GM10248 (cell line): Measurements from ENCODE around the gene ENOX2.

ENCODE experiments used
- CTCF ChIA-PET: fragments of 300-600 bp; sonication (Branson Sonifier 250); formaldehyde crosslinking; extraction: SDS; loops from one replicate; lab custom pipeline; 2021; ENCODE audit warnings: antibody characterized with exemption; lab: Yijun Ruan, JAX
- POLR2A ChIA-PET: fragments of 350-650 bp; sonication (Branson Sonifier 250); formaldehyde crosslinking; extraction: SDS; loops from one replicate; lab custom pipeline; 2020; ENCODE audit warnings: antibody characterized with exemption; lab: Yijun Ruan, JAX
- DNase-seq: peaks from one replicate; pipeline ENCODE4 v3.0.0; 2012; ENCODE audit errors: extremely low spot score
- TF ChIP-seq, protein P1 (sequence below): IDR thresholded peaks from 2 replicates; pipeline ENCODE4 v1.5.1; 2012; ENCODE audit warnings: mild to moderate bottlenecking, low read depth; ENCODE audit errors: extremely low read depth, missing control alignments, control extremely low read depth

The ENOX2 gene

DNA sequence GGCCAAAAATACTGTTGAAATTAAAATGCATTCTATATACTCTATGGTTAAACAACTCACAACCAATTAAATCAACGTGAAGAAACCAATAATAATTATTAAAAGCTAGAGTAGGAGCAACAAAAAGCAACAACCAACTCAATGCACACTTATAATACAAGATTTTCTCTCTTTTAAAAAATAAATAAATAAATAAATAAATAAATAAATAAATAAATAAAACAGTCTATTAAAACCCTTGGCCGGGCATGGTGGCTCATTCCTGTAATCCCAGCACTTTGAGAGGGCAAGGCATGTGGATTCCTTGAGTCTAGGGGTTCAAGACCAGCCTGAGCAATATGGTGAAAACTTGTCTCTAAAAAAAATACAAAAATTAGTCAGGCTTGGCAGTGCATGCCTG lies 62.7 kb downstream of the ENOX2 start:
- no peak for DNase-seq
- ChIA-PET POLR2A (no interaction called here), CTCF (no interaction called here)
- TF ChIP-seq, protein P1, sequence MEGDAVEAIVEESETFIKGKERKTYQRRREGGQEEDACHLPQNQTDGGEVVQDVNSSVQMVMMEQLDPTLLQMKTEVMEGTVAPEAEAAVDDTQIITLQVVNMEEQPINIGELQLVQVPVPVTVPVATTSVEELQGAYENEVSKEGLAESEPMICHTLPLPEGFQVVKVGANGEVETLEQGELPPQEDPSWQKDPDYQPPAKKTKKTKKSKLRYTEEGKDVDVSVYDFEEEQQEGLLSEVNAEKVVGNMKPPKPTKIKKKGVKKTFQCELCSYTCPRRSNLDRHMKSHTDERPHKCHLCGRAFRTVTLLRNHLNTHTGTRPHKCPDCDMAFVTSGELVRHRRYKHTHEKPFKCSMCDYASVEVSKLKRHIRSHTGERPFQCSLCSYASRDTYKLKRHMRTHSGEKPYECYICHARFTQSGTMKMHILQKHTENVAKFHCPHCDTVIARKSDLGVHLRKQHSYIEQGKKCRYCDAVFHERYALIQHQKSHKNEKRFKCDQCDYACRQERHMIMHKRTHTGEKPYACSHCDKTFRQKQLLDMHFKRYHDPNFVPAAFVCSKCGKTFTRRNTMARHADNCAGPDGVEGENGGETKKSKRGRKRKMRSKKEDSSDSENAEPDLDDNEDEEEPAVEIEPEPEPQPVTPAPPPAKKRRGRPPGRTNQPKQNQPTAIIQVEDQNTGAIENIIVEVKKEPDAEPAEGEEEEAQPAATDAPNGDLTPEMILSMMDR: no peak

DNA sequence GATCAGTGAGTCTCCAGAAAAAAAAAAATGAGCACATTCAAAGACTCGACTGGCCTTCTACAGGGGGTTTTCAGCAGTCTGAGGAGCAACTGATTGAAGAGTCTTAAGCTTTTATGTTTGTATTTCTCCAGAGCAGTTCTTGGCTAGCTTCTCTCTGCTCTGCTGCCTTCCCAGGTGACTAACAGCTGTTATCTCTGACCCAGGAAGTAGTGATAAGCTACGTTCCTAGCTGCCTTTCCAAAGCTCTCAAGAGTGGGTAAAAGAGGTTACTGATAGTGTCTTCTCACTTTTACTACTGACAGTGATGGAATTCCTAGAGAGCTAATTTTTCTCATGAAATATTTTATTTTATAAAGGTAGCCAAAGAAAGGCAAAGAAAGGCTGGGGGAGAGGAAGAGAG lies 66.6 kb downstream of the ENOX2 start:
- POLR2A ChIA-PET: no interaction called here
- no peak for DNase-seq
- TF ChIP-seq, protein P1: no peak
- CTCF ChIA-PET: no interaction called here

DNA sequence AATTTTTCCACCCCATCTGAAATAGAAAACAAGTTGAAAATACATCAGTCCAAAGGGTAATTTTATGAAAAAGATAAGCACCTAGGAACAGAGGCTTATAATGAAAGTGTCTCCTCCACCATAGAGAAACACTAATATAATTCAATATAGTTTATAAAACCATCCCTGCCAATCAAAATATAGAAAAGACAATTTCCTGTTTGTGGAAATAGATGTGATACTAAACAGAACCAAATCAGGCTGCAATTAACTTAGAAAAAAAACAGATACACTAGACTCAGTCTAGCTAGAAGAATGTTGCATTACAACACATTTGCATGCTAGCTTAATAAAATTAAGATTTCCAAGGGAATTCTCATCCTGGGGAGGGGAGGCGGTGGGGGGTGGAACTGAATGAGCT lies 68.2 kb downstream of the ENOX2 start:
- POLR2A ChIA-PET: no interaction called here
- no peak for DNase-seq
- TF ChIP-seq, protein P1: no peak
- CTCF ChIA-PET: no interaction called here

DNA sequence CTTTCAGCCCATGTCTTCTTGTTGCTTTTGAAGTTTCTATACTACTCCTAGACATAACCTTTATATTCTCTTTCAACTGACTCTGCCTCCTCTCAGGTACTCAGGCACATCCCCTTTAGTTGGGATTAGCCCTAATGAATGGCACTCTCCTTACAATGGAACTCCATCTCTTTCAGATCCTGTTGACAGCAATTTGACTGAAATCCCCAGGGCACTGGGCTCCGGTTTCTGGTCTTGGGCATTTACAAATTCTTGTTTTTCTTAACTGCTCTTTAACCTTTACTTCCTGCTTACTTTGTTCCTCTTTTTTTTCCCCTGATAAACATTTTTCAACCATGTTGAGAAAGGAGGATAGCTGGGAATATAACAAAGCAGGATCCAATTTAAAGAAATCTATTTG lies 68.9 kb downstream of the ENOX2 start:
- POLR2A ChIA-PET: no interaction called here
- DNase-seq: no peak
- CTCF ChIA-PET: no interaction called here

DNA sequence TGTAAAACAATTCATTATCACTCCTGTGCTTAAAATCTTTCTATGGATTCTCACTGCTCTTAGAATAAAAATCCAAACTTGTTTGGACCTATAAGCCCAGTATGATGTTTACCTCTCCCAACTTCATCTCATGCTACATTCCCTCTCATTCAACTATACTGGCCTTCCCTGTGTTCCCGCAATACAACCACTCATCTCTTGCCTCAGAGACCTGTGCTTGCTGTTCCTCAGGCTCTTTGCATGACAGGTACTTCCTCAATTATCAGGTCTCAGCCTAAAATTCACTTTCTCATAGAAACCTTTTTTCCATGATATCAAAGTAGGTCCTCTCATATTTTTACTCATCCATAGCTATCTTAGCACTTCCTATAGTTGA lies 71.7 kb downstream of the ENOX2 start:
- TF ChIP-seq, protein P1: no peak
- POLR2A ChIA-PET: no interaction called here
- no peak for DNase-seq
- CTCF ChIA-PET: no interaction called here

More for the DNA sequence above, 68.9 kb downstream of the ENOX2 start:
- TF ChIP-seq, protein P1: no peak

DNA sequence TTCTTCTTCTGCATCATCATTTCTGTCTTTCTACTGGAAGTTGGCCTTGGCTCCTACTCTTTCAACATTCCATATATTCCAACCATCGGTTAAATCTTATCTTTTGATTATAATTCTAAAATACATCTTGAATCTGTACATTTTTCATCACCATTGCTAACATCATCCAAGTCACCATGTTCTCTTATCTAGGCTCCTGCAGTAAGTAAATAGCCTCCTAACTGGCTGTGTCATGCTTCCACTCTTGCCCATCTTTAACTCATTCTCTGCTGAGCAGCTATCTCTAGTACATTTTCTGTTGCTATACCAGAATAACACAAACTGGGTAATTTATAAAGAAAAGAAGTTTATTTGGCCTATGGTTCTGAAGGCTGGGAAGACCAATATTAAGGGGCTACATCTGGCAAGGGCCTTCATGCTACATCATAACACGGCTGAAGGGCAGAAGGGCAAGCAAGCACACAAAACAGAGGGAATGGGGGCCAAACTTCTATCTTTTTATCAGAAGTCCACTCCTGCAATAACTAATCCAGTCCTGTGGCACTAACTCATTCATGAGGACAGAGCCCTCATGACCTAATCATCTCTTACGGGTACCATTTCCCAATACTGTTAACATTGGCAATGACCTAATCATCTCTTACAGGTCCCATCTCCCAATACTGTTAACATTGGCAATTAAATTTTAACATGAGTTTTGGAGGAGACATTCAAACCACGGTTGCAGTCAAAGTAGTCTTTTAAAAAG lies 72.2 kb downstream of the ENOX2 start:
- TF ChIP-seq, protein P1: no peak
- POLR2A ChIA-PET: no interaction called here
- CTCF ChIA-PET: no interaction called here
- DNase-seq: no peak
